ENCODE measurements around the gene TEX10.

DNA sequence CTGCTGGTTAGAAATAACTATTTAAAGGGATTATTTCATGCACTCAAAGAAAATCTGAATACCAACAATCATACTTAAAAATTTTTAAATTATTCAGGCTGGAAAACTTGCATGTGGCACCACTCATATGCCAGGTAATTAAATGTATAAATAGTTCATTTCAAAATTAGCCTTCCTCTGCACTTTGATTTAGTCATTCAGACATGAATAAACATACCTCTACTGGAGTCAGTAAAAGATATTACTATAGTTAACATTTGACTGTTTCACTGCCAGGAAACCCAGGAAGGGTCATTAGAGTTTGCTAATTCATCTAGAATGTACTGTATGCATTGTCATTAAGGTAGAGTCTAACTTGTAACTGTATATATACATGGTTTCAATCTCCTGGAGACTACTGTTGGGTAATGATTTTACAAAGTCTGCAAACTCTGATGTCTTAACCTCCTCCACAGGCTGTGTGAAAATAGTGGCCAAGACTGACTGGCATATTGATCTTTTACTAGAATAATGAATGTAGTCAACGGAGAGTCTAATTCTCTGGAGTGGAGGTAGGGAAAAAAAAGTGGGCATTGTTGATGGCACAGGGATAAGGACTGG is 43.7 kb downstream of the TEX10 start:
- TF ChIP-seq POLR2A (IDR thresholded peaks at IDR 0.05) (no peak), CTCF (IDR thresholded peaks at IDR 0.05) (no peak)
